ENCODE measurements around the gene TIMM44. TPM values are rescaled to one million over a fixed set of nuclear protein-coding genes. Genes with fewer than 3 reads are reported as not detected.

Gene TIMM44
- total and polyA plus RNA-seq, 10 of the 15 experiments (the other 5 are each of a cell fraction or from before 2014, with no cell fraction given) = 6.6 to 90.7 (median 57.6) TPM

DNA sequence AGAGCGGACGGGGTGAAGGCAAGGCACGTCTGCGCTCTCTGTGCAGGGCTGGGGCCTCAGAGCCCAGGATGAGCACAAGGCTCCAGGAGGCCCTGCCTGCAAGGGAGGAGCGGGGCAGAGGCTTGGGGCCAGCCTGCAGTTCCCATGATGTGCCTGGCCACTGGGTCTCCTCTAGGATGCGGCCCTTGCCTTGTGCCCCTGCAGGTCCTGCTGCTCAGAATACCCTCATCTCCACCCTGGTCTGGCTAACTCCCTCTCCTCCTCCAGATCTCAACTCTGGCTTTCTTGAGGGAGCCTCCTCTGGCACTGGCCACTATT, 34.2 kb upstream of the TIMM44 start:
- FAIRE-seq (no peak), DNase-seq (ENCODE audit: low read depth, low spot score) (no peak), ATAC-seq (no peak)
- Histone ChIP-seq H3K27me3 (replicated peaks in 1 of 2; ENCODE audit: control insufficient read depth in 2 of 2, insufficient read depth in 2 of 2, low read length in 1 of 2) (no peaks in the 10 kb centered on the region), H3K4me1 (ENCODE audit: control insufficient read depth, insufficient read depth, low read length) (no peaks in the 10 kb centered on the region), H3K9ac (ENCODE audit: control insufficient read depth, insufficient read depth, low read length) (no peak overlapping the region), H3K79me2 (ENCODE audit: control insufficient read depth, insufficient read depth, low read length) (no peaks in the 10 kb centered on the region), H3K27ac (ENCODE audit: control insufficient read depth, insufficient read depth) (no peak overlapping the region), H4K20me1 (ENCODE audit: control insufficient read depth, insufficient read depth) (no peaks in the 10 kb centered on the region), H3K4me3 (no peak overlapping the region), H3K36me3 (ENCODE audit: control insufficient read depth in 2 of 2, insufficient read depth in 2 of 2, low read length in 1 of 2) (peaks cover 24 to 54% of the 10 kb centered on the region in 2 experiments; a peak in 3 of 4 replicates), H2AFZ (ENCODE audit: control insufficient read depth, low read depth, low read length) (no peak overlapping the region), H3K4me2 (ENCODE audit: control insufficient read depth, insufficient read depth) (no peak overlapping the region), H3K9me3 (replicated peaks; ENCODE audit: control insufficient read depth, insufficient read depth, low read length) (no peaks in the 10 kb centered on the region)
- intact Hi-C loops (cut with micrococcal nuclease; ENCODE audit: unreplicated experiment) = no loop called here
- WGBS (ENCODE audit: insufficient coverage, insufficient replicate concordance, low lambda C conversion rate, missing lambda C conversion rate) = 97% methylated on average over 6 of the region's 6 CpGs
- CTCF ChIA-PET = no interaction called here
- SMC1A ChIA-PET (ENCODE audit: uncharacterized antibody, unreplicated experiment) = interaction anchor here (0.8 kb wide), 1 partner anchor 24 kb away, joined by 3 read pairs; no protein-coding TSS in a partner anchor
- RAD21 ChIA-PET (ENCODE audit: unreplicated experiment) = no interaction called here
- POLR2A ChIA-PET = no interaction called here
- TF ChIP-seq SREBF2 (IDR thresholded peaks at IDR 0.05; ENCODE audit: low read length) (no peak), JUND (IDR thresholded peaks at IDR 0.05; ENCODE audit: low read depth, low read length) (no peak), CHD4 (IDR thresholded peaks at IDR 0.05) (no peak), RUNX3 (IDR thresholded peaks at IDR 0.05; ENCODE audit: low read length) (no peak), SMAD5 (IDR thresholded peaks at IDR 0.05; ENCODE audit: low read depth) (no peak), NR2C1 (IDR thresholded peaks at IDR 0.05) (no peak), NRF1 (conservative IDR thresholded peaks at IDR 0.05; ENCODE audit: low read depth, low read length) (no peak), SIN3A (IDR thresholded peaks at IDR 0.05; ENCODE audit: low read depth, low read length) (no peak), YBX1 (IDR thresholded peaks at IDR 0.05) (no peak), MYB (IDR thresholded peaks at IDR 0.05; ENCODE audit: borderline replicate concordance, low read depth, low read length) (no peak), FOXM1 (IDR thresholded peaks at IDR 0.05; ENCODE audit: low read depth, low read length) (no peak), SMAD1 (IDR thresholded peaks at IDR 0.05; ENCODE audit: low read depth, partially characterized antibody) (no peak)
- TF ChIP-seq, protein P1, sequence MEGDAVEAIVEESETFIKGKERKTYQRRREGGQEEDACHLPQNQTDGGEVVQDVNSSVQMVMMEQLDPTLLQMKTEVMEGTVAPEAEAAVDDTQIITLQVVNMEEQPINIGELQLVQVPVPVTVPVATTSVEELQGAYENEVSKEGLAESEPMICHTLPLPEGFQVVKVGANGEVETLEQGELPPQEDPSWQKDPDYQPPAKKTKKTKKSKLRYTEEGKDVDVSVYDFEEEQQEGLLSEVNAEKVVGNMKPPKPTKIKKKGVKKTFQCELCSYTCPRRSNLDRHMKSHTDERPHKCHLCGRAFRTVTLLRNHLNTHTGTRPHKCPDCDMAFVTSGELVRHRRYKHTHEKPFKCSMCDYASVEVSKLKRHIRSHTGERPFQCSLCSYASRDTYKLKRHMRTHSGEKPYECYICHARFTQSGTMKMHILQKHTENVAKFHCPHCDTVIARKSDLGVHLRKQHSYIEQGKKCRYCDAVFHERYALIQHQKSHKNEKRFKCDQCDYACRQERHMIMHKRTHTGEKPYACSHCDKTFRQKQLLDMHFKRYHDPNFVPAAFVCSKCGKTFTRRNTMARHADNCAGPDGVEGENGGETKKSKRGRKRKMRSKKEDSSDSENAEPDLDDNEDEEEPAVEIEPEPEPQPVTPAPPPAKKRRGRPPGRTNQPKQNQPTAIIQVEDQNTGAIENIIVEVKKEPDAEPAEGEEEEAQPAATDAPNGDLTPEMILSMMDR (IDR thresholded peaks at IDR 0.05 in 2 of 3, conservative IDR thresholded peaks at IDR 0.05 in 1 of 3; ENCODE audit: control insufficient read depth in 2 of 3, extremely low read depth in 1 of 3, insufficient read depth in 1 of 3, low read depth in 3 of 3, low read length in 3 of 3) = no peak
- TF ChIP-seq, protein P2, sequence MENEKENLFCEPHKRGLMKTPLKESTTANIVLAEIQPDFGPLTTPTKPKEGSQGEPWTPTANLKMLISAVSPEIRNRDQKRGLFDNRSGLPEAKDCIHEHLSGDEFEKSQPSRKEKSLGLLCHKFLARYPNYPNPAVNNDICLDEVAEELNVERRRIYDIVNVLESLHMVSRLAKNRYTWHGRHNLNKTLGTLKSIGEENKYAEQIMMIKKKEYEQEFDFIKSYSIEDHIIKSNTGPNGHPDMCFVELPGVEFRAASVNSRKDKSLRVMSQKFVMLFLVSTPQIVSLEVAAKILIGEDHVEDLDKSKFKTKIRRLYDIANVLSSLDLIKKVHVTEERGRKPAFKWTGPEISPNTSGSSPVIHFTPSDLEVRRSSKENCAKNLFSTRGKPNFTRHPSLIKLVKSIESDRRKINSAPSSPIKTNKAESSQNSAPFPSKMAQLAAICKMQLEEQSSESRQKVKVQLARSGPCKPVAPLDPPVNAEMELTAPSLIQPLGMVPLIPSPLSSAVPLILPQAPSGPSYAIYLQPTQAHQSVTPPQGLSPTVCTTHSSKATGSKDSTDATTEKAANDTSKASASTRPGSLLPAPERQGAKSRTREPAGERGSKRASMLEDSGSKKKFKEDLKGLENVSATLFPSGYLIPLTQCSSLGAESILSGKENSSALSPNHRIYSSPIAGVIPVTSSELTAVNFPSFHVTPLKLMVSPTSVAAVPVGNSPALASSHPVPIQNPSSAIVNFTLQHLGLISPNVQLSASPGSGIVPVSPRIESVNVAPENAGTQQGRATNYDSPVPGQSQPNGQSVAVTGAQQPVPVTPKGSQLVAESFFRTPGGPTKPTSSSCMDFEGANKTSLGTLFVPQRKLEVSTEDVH (IDR thresholded peaks at IDR 0.05; ENCODE audit: low read depth, partially characterized antibody) = no peak
- TF ChIP-seq, protein P3, sequence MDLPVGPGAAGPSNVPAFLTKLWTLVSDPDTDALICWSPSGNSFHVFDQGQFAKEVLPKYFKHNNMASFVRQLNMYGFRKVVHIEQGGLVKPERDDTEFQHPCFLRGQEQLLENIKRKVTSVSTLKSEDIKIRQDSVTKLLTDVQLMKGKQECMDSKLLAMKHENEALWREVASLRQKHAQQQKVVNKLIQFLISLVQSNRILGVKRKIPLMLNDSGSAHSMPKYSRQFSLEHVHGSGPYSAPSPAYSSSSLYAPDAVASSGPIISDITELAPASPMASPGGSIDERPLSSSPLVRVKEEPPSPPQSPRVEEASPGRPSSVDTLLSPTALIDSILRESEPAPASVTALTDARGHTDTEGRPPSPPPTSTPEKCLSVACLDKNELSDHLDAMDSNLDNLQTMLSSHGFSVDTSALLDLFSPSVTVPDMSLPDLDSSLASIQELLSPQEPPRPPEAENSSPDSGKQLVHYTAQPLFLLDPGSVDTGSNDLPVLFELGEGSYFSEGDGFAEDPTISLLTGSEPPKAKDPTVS (IDR thresholded peaks at IDR 0.05; ENCODE audit: low read depth, low read length) = no peak
- in situ Hi-C loops (cut with MboI) = no loop called here
- BruUV-seq (replicated peaks) = no TSS peak

Measured in GM12878 (cell line).